Measurements from ENCODE around the gene ZBTB38. TPM values are rescaled to one million over a fixed set of nuclear protein-coding genes. Genes with fewer than 3 reads are reported as not detected.

ZBTB38 gene
- total and polyA plus RNA-seq, 2 of the 13 experiments (the other 11 are each of a cell fraction or from before 2014, with no cell fraction given): 26.8 to 51.7 TPM

- no peak; the same call in 1 of the 2 replicates for TF ChIP-seq NR2F2 (IDR thresholded peaks at IDR 0.05; ENCODE audit: borderline replicate concordance, low read depth)
- TF ChIP-seq, protein P1, sequence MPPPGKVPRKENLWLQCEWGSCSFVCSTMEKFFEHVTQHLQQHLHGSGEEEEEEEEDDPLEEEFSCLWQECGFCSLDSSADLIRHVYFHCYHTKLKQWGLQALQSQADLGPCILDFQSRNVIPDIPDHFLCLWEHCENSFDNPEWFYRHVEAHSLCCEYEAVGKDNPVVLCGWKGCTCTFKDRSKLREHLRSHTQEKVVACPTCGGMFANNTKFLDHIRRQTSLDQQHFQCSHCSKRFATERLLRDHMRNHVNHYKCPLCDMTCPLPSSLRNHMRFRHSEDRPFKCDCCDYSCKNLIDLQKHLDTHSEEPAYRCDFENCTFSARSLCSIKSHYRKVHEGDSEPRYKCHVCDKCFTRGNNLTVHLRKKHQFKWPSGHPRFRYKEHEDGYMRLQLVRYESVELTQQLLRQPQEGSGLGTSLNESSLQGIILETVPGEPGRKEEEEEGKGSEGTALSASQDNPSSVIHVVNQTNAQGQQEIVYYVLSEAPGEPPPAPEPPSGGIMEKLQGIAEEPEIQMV (CRISPR knock-in tag; IDR thresholded peaks at IDR 0.05; ENCODE audit: low read depth): peak; percentile 84
- peak; percentile 82; the same call in 1 of the 2 replicates for TF ChIP-seq TSC22D2 (CRISPR knock-in tag; IDR thresholded peaks at IDR 0.05; ENCODE audit: borderline replicate concordance)
- TF ChIP-seq ZNF589 (CRISPR knock-in tag; conservative IDR thresholded peaks at IDR 0.05): no peak; the same call in 1 of the 2 replicates
- TF ChIP-seq RARG (CRISPR knock-in tag; IDR thresholded peaks at IDR 0.05; ENCODE audit: low read depth): no peak
- TF ChIP-seq SIN3B (IDR thresholded peaks at IDR 0.05; ENCODE audit: low read length): no peak
- TF ChIP-seq, protein P2, sequence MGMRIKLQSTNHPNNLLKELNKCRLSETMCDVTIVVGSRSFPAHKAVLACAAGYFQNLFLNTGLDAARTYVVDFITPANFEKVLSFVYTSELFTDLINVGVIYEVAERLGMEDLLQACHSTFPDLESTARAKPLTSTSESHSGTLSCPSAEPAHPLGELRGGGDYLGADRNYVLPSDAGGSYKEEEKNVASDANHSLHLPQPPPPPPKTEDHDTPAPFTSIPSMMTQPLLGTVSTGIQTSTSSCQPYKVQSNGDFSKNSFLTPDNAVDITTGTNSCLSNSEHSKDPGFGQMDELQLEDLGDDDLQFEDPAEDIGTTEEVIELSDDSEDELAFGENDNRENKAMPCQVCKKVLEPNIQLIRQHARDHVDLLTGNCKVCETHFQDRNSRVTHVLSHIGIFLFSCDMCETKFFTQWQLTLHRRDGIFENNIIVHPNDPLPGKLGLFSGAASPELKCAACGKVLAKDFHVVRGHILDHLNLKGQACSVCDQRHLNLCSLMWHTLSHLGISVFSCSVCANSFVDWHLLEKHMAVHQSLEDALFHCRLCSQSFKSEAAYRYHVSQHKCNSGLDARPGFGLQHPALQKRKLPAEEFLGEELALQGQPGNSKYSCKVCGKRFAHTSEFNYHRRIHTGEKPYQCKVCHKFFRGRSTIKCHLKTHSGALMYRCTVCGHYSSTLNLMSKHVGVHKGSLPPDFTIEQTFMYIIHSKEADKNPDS (CRISPR knock-in tag; IDR thresholded peaks at IDR 0.05): no peak
- no peak; the same call in 1 of the 2 replicates for TF ChIP-seq ZNF782 (CRISPR knock-in tag; IDR thresholded peaks at IDR 0.05; ENCODE audit: borderline replicate concordance)
- TF ChIP-seq, protein P3, sequence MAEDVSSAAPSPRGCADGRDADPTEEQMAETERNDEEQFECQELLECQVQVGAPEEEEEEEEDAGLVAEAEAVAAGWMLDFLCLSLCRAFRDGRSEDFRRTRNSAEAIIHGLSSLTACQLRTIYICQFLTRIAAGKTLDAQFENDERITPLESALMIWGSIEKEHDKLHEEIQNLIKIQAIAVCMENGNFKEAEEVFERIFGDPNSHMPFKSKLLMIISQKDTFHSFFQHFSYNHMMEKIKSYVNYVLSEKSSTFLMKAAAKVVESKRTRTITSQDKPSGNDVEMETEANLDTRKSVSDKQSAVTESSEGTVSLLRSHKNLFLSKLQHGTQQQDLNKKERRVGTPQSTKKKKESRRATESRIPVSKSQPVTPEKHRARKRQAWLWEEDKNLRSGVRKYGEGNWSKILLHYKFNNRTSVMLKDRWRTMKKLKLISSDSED (CRISPR knock-in tag; IDR thresholded peaks at IDR 0.05): no peak
- TF ChIP-seq, protein P4, sequence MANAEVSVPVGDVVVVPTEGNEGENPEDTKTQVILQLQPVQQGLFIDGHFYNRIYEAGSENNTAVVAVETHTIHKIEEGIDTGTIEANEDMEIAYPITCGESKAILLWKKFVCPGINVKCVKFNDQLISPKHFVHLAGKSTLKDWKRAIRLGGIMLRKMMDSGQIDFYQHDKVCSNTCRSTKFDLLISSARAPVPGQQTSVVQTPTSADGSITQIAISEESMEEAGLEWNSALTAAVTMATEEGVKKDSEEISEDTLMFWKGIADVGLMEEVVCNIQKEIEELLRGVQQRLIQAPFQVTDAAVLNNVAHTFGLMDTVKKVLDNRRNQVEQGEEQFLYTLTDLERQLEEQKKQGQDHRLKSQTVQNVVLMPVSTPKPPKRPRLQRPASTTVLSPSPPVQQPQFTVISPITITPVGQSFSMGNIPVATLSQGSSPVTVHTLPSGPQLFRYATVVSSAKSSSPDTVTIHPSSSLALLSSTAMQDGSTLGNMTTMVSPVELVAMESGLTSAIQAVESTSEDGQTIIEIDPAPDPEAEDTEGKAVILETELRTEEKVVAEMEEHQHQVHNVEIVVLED (CRISPR knock-in tag; IDR thresholded peaks at IDR 0.05; ENCODE audit: borderline replicate concordance): peak; percentile 13; the same call in 1 of the 2 replicates
- no peak for TF ChIP-seq ZNF562 (CRISPR knock-in tag; IDR thresholded peaks at IDR 0.05; ENCODE audit: borderline replicate concordance)
- TF ChIP-seq, protein P5, sequence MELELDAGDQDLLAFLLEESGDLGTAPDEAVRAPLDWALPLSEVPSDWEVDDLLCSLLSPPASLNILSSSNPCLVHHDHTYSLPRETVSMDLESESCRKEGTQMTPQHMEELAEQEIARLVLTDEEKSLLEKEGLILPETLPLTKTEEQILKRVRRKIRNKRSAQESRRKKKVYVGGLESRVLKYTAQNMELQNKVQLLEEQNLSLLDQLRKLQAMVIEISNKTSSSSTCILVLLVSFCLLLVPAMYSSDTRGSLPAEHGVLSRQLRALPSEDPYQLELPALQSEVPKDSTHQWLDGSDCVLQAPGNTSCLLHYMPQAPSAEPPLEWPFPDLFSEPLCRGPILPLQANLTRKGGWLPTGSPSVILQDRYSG (CRISPR knock-in tag; IDR thresholded peaks at IDR 0.05): no peak
- TF ChIP-seq ZNF513 (CRISPR knock-in tag; conservative IDR thresholded peaks at IDR 0.05): no peak
- 0 out of 2 replicates have a peak, but pooled peaks have one; percentile 56 for TF ChIP-seq HIC2 (CRISPR knock-in tag; IDR thresholded peaks at IDR 0.05; ENCODE audit: low read depth)
- TF ChIP-seq ZNF768 (CRISPR knock-in tag; IDR thresholded peaks at IDR 0.05): peak; percentile 92
- TF ChIP-seq FOXJ3 (CRISPR knock-in tag; IDR thresholded peaks at IDR 0.05; ENCODE audit: borderline replicate concordance): peak; percentile 73; the same call in 1 of the 2 replicates
- 0 out of 2 replicates have a peak, but pooled peaks have one; percentile 81 for TF ChIP-seq MIER3 (CRISPR knock-in tag; IDR thresholded peaks at IDR 0.05; ENCODE audit: borderline replicate concordance)
Observed at GRCh38 chr3:141412936-141413354, 44.6 kb downstream of the ZBTB38 start (continued).

Measured in HepG2 (cell line).